HepG2 (cell line): Measurements from ENCODE around the gene CDIP1. TPM values are rescaled to one million over a fixed set of nuclear protein-coding genes. Genes with fewer than 3 reads are reported as not detected.

ENCODE experiments used
- ATAC-seq: fragments of 200-7000 bp; cut with Tn5 transposase; 3 replicates; pipeline ENCODE4 v1.9.1; 2020; ENCODE audit warnings: mild to moderate bottlenecking, moderate library complexity
- BruUV-seq: library from RNA; stranded (reverse); fragments of 400-500 nt; replicated peaks from 2 replicates; lab custom pipeline; 2021; lab: Mats Ljungman, UMichigan
- CTCF ChIA-PET: fragments of 300-600 bp; formaldehyde crosslinking; extraction: SDS; loops from one replicate; lab custom pipeline; 2021; ENCODE audit warnings: low total read pairs, inconsistent platforms, low intra/inter-chr PET ratio; lab: Yijun Ruan, JAX
- POLR2A ChIA-PET: fragments of 350-600 bp; sonication (Branson Sonifier 250); formaldehyde crosslinking; loops from one replicate; lab custom pipeline; 2020; ENCODE audit warnings: antibody characterized with exemption, inconsistent platforms; lab: Yijun Ruan, JAX
- DNase-seq: peaks from one replicate; pipeline ENCODE4 v3.0.0-alpha.2; 2015; ENCODE audit warnings: low spot score
- FAIRE-seq: peaks from 3 replicates; lab custom pipeline; 2011; peaks lifted over from hg19 to GRCh38; lab: Jason Lieb, UNC
- H2AFZ ChIP-seq: one replicate; pipeline ENCODE4 v1.6.1; 2011; ENCODE audit warnings: low read length, inconsistent platforms
- H3K27ac ChIP-seq: fragments of 300-600 bp; 3 replicates; pipeline ENCODE4 v1.8.0; 2011; ENCODE audit warnings: mixed run types, mild to moderate bottlenecking, mixed read lengths, low read length, inconsistent platforms; ENCODE audit not compliant: insufficient read depth; ENCODE audit errors: extremely low read length
- H3K27me3 ChIP-seq, 2 experiments: fragments of 200-600 bp in 1 of 2; 2 replicates in 1 of 2; 3 replicates in 1 of 2; pipeline versions ENCODE4 v1.6.0 to v1.8.0; 2011; ENCODE audit warnings: low read length in 2 of 2, mild to moderate bottlenecking in 2 of 2, moderate library complexity in 2 of 2, inconsistent platforms in 1 of 2; ENCODE audit not compliant: insufficient read depth in 2 of 2, control insufficient read depth in 1 of 2
- H3K36me3 ChIP-seq, 2 experiments: fragments of 200-600 bp in 1 of 2; replicated peaks in 1 of 2; 2 replicates in 1 of 2; 3 replicates in 1 of 2; pipeline versions ENCODE4 v1.5.1 to v1.8.0; 2011; ENCODE audit warnings: low read length in 2 of 2, inconsistent platforms in 1 of 2; ENCODE audit not compliant: insufficient read depth in 2 of 2, control insufficient read depth in 1 of 2
- H3K4me1 ChIP-seq: 2 replicates; pipeline ENCODE4 v1.5.1; 2012; ENCODE audit warnings: low read length, inconsistent platforms; ENCODE audit not compliant: insufficient read depth
- H3K4me2 ChIP-seq: 2 replicates; pipeline ENCODE4 v1.6.0; 2011; ENCODE audit warnings: low read depth, low read length, inconsistent platforms
- H3K4me3 ChIP-seq, 3 experiments: fragments of 200-600 bp in 1 of 3; sonication (generic), shearing (Covaris generic) in 1 of 3; replicated peaks in 1 of 3; 2 replicates each; pipeline ENCODE4 v1.5.1; 2011 to 2016; ENCODE audit warnings: low read length in 3 of 3, inconsistent platforms in 2 of 3, low read depth in 2 of 3, mild to moderate bottlenecking in 2 of 3, control low read depth in 1 of 3, mixed read lengths in 1 of 3; ENCODE audit not compliant: insufficient read depth in 1 of 3
- H3K79me2 ChIP-seq: one replicate; pipeline ENCODE4 v1.6.1; 2011; ENCODE audit warnings: low read length, inconsistent platforms; ENCODE audit not compliant: insufficient read depth
- H3K9ac ChIP-seq: 2 replicates; pipeline ENCODE4 v1.6.0; 2011; ENCODE audit warnings: mild to moderate bottlenecking, low read depth, low read length, inconsistent platforms; ENCODE audit not compliant: insufficient read depth
- H3K9me3 ChIP-seq: 2 replicates; pipeline ENCODE4 v1.5.1; 2012; ENCODE audit warnings: mild to moderate bottlenecking, low read length
- H4K20me1 ChIP-seq: 2 replicates; pipeline ENCODE4 v1.6.0; 2011; ENCODE audit warnings: inconsistent platforms, mild to moderate bottlenecking, low read length, moderate library complexity; ENCODE audit not compliant: insufficient read depth
- AGO2 ChIP-seq: fragments of 200-400 bp; formaldehyde crosslinking; optimal IDR thresholded peaks from 2 replicates; pipeline ENCODE3; 2017; ENCODE audit warnings: mild to moderate bottlenecking, low read depth, low read length, moderate library complexity
- CBFB ChIP-seq: sonication (generic); formaldehyde crosslinking; IDR thresholded peaks from 2 replicates; pipeline ENCODE4 v1.4.0; 2020; ENCODE audit warnings: missing genetic modification reagents
- IRF9 ChIP-seq: sonication (generic); formaldehyde crosslinking; IDR thresholded peaks from 2 replicates; pipeline ENCODE4 v1.8.0; 2022; ENCODE audit warnings: missing genetic modification reagents, mild to moderate bottlenecking, borderline replicate concordance
- MXD3 ChIP-seq: IDR thresholded peaks from 2 replicates; pipeline ENCODE4 v1.6.1; 2016; ENCODE audit warnings: mild to moderate bottlenecking, missing biosample characterization, missing genetic modification reagents
- NR0B2 ChIP-seq: sonication (generic); formaldehyde crosslinking; IDR thresholded peaks from 2 replicates; pipeline ENCODE4 v1.4.0; 2020; ENCODE audit warnings: mild to moderate bottlenecking, missing genetic modification reagents
- STAG1 ChIP-seq: sonication (generic); formaldehyde crosslinking; IDR thresholded peaks from 2 replicates; pipeline ENCODE4 v1.4.0; 2020; ENCODE audit warnings: missing genetic modification reagents
- ZMAT3 ChIP-seq: sonication (generic); formaldehyde crosslinking; conservative IDR thresholded peaks from 2 replicates; pipeline ENCODE4 v1.7.0; 2021; ENCODE audit warnings: missing genetic modification reagents
- ZNF232 ChIP-seq: sonication (generic); formaldehyde crosslinking; IDR thresholded peaks from 2 replicates; pipeline ENCODE4 v1.4.0; 2020; ENCODE audit warnings: missing genetic modification reagents, borderline replicate concordance
- ZNF343 ChIP-seq: sonication (generic); formaldehyde crosslinking; IDR thresholded peaks from 2 replicates; pipeline ENCODE4 v1.4.0; 2020; ENCODE audit warnings: mild to moderate bottlenecking, missing genetic modification reagents
- ZNF550 ChIP-seq: sonication (generic); formaldehyde crosslinking; IDR thresholded peaks from 2 replicates; pipeline ENCODE4 v1.4.0; 2020; ENCODE audit warnings: mild to moderate bottlenecking, missing genetic modification reagents, borderline replicate concordance
- ZNF609 ChIP-seq: sonication (generic); formaldehyde crosslinking; IDR thresholded peaks from 2 replicates; pipeline ENCODE4 v1.4.0; 2020; ENCODE audit warnings: mild to moderate bottlenecking, missing genetic modification reagents, borderline replicate concordance
- ZNF788 ChIP-seq: sonication (generic); formaldehyde crosslinking; IDR thresholded peaks from 2 replicates; pipeline ENCODE4 v1.5.0; 2020; ENCODE audit warnings: mild to moderate bottlenecking, missing genetic modification reagents, borderline replicate concordance
- ZNF879 ChIP-seq: sonication (generic); formaldehyde crosslinking; IDR thresholded peaks from 2 replicates; pipeline ENCODE4 v1.8.1; 2023; ENCODE audit warnings: missing genetic modification reagents
- WGBS: methylation state at CpG from one replicate; pipeline ENCODE4 v1.1.6; 2017; ENCODE audit warnings: low lambda C conversion rate; 5-methylcytosine and 5-hydroxymethylcytosine counted together
- in situ Hi-C: cut with HindIII; loops from 2 replicates; pipeline ENCODE4 v1.10.0; 2017; ENCODE audit warnings: low pct_unique_long_range_greater_than_20kb; ENCODE audit not compliant: extremely low pct_ligation_motif_present
- intact Hi-C: fragments of 100-400 bp; cut with micrococcal nuclease; formaldehyde crosslinking; loops from one replicate; pipeline ENCODE4 v1.10.0; 2022; ENCODE audit not compliant: unreplicated experiment
- polyA plus RNA-seq, 8 experiments: library from polyadenylated mRNA; depleted of rRNA in 3 of 8; stranded (reverse) in 7 of 8; unstranded in 1 of 8; fragments of >200 nt; fragmentation: Illumina TruSeq in 4 of 8; extraction: Trizol in 4 of 8; gene quantifications; 2 replicates each; pipeline versions ENCODE4 v1.2.1 to v1.2.3, GENCODE V29; 2011 to 2016; ENCODE audit warnings: low read depth in 4 of 8, missing spikeins in 1 of 8, mixed read lengths in 1 of 8; ENCODE audit not compliant: insufficient read depth in 1 of 8
- total RNA-seq, 5 experiments: library from RNA; depleted of rRNA; stranded (reverse); fragments of >200 nt; fragmentation: Illumina TruSeq; extraction: Trizol; gene quantifications; 2 replicates each; pipeline ENCODE4 v1.2.3, GENCODE V29; 2016; ENCODE audit warnings: low read depth in 1 of 5

The CDIP1 gene
- total and polyA plus RNA-seq, 2 of the 13 experiments (the other 11 are each of a cell fraction or from before 2014, with no cell fraction given) = 31.2 to 56.7 TPM

- no TSS peak for BruUV-seq
- WGBS = 2% methylated on average over 10 of the region's 75 CpGs
- in situ Hi-C loops (no loop called here), intact Hi-C loops (loop anchor here (2.0 kb wide), 1 partner anchor 79 kb away; no protein-coding TSS in a partner anchor)
- H3K9ac ChIP-seq = peak overlapping the region; percentile 93
- peaks cover 55% of the 10 kb centered on the region for H3K79me2 ChIP-seq
- H3K4me2 ChIP-seq = peak overlapping the region; percentile 93
- H2AFZ ChIP-seq = no peak overlapping the region
- H3K4me1 ChIP-seq = peaks cover 47% of the 10 kb centered on the region
- H3K27me3 ChIP-seq = no peaks in the 10 kb centered on the region
- ATAC-seq (peak; percentile 60), FAIRE-seq (no peak), DNase-seq (no peak)
- peaks cover 25% of the 10 kb centered on the region; the same call in 1 of the 2 replicates for H4K20me1 ChIP-seq
- peak overlapping the region; percentile 93 for H3K27ac ChIP-seq
- ChIA-PET CTCF (no interaction called here), POLR2A (interaction anchor here (0.9 to 3.1 kb wide), 8 partner anchors 11 to 127 kb away, joined by 3 to 17 read pairs (median 4); partner anchors contain the start of gene MGRN1)
- peaks cover 2 to 5% of the 10 kb centered on the region in 2 experiments; a peak in 3 of 5 replicates for H3K36me3 ChIP-seq
- H3K9me3 ChIP-seq = peaks cover 16% of the 10 kb centered on the region
- H3K4me3 ChIP-seq = peak overlapping the region; percentile 77 to 90 (median 88)
- TF ChIP-seq CBFB (peak; percentile 41; the same call in 1 of the 2 replicates), ZMAT3 (CRISPR knock-in tag) (peak; percentile 63), ZNF343 (peak; percentile 41; the same call in 1 of the 2 replicates), ZNF609 (no peak; the same call in 1 of the 2 replicates), MXD3 (0 out of 2 replicates have a peak, but pooled peaks have one; percentile 26), ZNF788 (CRISPR knock-in tag) (peak; percentile 7; the same call in 1 of the 2 replicates), NR0B2 (CRISPR knock-in tag) (0 out of 2 replicates have a peak, but pooled peaks have one; percentile 29), ZNF550 (0 out of 2 replicates have a peak, but pooled peaks have one; percentile 23), STAG1 (CRISPR knock-in tag) (peak; percentile 4; the same call in 1 of the 2 replicates), ZNF879 (CRISPR knock-in tag) (0 out of 2 replicates have a peak, but pooled peaks have one; percentile 74), AGO2 (peak; percentile 86), IRF9 (CRISPR knock-in tag) (peak; percentile 47; the same call in 1 of the 2 replicates), ZNF232 (0 out of 2 replicates have a peak, but pooled peaks have one; percentile 56)
Measured at GRCh38 chr16:4537376-4538343, 913 bp downstream of the CDIP1 start.
